DLD1 (cell line): ENCODE measurements around the gene NBEA.
"Not testable (repeated sequence)": the region's sequence is repeated elsewhere in the genome, so short reads cannot be mapped to it uniquely, and the experiment has no call there.

Experiments used
- in situ Hi-C: cut with HindIII; loops from 2 replicates; pipeline ENCODE4 v1.10.0; 2017; ENCODE audit warnings: low sequenced_read_pairs

The NBEA gene

DNA sequence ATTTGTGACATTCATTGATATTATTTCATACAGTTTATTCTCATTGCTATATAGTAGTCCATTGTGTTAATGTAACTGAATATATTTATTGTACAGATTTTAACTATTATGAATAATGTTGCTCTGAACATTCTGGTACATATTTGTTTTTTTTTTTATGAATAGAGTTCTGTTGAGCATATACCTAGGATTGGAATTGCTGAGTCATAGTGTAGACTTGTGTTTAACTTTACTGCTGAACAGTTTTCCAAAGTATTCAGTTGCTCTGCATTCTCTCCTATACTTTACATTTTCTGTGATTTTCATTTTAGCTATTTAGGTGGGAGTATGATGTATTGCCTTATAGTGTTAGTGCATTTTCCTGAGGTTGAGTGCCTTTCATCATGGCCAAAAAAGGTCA, 436.9 kb downstream of the NBEA start:
- in situ Hi-C loops: no loop called here

DNA sequence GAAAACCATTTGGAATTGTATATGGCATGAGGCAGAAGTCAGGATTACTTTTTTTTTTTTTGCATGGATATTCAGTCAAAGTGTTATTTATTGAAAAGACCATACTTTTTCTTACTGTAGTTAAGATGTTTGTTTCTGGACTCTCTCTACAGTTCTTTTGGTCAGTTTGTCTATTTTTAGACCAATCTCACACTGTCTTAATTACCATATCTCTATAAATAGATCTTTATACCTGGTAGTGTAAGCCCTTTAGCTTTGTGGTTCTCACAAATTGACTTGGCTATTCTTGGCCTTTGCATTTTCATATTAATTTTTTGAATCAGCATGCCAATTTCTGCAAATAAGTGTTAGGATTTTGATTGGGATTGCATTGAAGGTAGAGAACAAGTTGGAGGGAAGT, 437.6 kb downstream of the NBEA start:
- in situ Hi-C loops: no loop called here

DNA sequence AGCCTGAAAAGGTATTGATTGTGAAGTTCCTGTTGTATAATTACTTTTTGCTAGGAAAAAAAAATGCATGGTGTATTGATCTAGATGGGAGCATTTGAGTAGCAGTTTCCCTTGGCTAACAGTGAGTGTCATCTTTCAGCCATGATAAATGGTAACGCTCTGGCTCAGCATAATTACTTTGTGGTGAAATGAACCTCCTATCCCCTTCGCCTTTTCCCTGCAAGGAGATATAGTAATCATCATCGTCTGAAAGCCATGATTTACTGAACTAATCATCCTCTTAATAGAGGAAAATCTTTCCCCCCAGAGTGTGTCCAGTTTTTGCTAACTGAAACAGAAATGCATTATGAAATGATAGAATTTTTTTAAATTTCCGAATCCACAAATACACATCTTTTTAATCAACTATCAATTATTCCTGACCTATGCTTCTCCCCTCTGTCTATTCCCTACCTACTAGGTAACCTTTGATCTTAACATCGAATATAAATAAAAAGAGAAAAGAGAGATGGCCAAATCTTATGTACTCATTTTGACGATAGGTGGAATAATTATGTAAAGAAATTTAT, 445.7 kb downstream of the NBEA start:
- in situ Hi-C loops: no loop called here

DNA sequence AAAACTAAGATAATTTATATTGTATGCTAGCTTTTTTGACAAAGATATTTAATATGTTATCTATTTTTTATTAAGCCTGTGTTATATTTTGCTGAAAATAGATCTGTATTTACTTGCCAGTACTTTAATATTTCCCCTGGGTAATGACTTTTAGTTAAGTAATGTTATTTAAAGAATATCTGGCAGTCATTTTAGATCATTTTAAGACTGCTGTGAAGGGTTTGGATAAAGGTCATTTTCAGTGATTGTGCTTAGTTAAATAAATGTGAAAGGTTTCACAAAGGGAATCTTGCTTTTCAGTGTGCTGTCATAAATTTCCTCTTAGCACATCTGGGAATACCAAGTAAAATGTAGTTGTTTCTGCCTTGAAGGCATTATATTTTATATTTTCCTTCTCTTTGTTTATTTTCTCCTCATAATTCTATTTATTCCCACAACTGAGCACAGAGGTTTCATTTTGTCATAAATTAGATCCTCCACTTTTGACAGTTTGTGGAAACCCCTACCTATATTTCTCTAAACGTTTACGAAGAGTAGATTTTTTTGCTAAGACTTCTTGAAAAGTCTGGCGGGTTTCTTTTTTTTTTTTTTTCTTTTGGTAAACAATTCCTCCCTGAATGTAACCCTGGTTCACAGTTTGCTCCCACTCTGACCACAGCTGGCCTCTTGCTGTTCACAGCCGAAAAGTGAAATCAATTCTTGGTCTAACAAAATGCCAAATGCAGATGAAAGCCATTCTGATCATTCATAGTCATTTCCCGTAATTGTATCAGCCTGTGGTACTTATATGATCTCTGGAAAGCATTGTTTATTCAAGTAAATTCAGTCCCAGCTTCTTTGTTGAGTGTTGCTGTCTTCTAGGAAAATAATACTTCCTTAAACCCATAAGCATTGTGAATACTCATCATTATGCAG, 446.6 kb downstream of the NBEA start:
- in situ Hi-C loops: no loop called here

DNA sequence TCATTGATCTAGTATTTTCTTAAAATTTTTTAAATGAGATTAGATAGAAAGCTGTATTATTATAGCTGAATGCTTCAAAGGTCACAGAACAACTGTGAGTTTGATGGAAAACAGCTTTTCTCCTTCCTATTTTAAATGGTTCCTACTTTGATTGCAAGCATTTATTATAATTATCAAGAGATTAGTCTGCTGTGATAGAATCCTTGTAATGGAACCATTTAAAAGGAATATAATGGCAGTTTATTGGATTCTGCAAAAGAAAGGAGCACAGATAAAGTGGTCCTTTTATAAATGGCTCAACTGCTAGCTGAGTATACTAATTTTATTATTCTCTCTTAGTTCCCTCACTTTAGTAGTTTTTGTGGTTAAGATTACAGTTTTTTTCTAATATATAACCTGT, 447.5 kb downstream of the NBEA start:
- in situ Hi-C loops: no loop called here

DNA sequence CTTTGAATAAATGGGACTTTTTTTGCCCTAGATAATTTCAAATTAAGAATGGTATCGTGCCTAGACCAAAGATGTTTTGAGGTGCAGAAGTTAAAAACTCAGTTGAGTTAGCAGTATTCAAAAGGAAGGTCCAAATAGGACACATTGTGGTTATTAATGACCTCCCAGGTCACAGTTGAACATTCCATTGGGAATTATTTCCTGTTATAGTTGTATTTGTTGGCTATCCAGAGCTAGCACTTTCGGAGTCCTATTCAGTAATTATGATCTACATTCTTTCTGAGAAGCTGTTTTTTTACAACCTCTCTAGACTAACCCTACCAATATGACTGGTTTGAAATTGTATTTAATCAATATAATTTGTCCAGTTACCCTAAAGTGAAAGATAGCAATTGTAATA, 450.7 kb downstream of the NBEA start:
- in situ Hi-C loops: no loop called here

DNA sequence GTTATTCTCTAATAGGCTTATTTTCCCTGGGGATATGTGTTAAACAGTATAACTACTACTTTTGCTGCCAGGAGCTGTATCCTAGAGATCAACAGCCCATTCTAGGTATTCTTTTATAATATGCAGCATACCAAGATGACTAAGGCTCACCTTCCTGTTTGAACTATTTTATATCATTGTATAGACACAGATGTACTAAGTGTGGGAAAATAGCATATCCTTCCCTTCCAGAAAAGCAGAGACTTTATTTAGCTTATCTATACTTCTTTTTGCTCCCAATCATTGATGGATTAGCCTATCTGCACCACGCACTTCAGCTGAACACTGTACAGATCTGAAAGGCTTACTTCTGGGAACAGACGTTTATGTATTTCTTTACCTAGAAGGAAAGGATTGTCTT, 451.8 kb downstream of the NBEA start:
- in situ Hi-C loops: no loop called here

DNA sequence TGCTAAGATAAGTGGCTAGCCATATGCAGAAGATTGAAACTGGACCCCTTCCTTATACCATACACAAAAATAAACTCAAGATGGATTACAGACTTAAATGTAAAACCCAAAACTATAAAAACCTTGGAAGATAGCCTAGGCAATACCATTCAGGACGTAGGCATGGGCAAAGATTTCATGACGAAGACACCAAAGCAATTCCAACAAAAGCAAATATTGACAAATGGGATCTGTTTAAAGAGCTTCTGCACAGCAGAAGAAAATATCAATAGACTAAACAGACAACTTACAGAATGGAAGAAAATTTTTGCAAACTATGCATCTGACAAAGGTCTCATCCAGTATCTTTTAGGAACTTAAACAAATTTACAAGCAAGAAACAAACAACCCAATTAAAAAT, 466.2 kb downstream of the NBEA start:
- in situ Hi-C loops: not testable (repeated sequence)

DNA sequence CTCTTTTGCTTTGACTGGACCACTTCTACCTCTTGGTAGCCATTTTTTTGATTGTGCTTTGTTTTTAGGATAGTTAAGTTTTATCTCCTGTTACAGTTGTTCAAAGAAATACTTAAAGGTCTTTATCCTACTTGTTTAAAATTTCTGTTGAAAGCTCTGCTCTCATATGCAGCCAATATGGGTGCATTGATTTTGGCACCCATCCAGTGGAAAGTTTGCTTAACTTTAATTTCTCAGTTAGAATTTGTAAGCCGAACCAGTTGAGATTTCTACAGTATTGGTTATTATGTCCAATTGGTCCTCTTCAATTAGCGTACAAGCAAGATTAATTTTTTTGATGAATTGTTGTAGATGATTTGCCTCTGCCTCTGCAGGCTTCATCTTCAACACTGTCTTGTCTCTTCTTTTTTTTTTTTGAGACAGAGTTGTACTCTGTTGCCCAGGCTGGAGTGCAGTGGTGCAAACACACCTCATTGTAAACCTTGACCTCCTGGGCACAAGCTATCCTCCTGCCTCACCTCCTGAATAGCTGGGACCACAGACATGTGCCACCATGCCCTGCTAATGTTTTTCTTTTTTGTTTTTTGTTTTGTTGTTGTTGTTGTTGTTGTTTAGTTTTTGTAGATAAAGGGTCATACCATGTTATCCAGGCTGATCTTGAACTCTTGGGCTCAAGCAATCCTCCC, 469.1 kb downstream of the NBEA start:
- in situ Hi-C loops: no loop called here

DNA sequence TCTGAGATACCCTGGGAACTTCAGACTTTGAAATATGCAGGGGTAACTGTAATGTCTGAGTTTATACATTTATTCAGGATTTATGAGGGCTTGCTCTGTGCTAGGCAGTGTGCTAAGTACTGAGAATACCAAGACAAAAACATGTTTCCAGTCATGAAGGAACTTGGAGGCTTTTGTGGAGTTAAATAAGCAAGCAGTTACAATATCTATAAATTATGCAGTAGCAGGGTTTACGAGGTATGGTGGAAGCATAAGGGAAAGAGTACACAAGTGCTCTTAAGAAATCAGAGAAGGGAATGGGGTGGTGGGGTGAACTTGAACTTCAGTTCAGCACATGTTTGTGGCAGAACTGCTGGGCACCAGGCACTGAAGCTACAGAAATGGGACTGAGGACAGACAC, 506.4 kb downstream of the NBEA start:
- in situ Hi-C loops: no loop called here

DNA sequence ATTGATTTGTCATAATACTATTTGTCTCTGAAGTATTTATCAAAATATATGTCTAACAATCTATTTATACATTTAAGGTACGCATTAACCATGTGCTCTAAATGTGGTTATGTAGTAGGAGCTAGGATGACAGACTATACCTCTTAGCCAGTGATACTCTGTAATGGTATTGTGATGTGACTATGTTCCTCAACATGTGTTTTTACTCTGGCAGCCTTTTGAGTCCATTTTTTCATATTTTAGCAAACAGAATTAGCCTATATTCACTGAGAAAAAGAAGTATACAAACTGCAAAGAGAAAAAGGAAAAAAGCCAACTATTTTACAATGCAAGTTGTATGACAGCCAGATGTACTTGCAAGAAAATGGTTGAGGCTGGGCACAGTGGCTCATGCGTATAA, 507.8 kb downstream of the NBEA start:
- in situ Hi-C loops: no loop called here

DNA sequence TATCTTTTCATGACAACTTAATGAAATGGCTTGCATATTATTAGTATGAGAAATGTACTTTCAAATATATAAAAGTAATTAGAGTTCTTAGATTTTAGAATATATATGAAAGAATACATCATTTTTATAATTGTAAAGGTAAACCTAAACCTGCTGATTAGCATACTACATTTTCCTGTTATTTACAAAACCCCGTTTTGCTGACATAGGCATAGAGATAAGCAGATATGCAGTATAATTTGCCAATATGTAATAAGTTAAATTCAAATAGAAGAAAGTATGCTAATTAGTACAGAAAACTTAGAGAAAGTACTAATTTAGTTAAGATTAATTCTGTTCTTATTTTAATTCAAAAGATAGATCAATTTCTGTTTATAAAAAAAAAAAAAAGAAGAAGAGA, 513.0 kb downstream of the NBEA start:
- in situ Hi-C loops: no loop called here

DNA sequence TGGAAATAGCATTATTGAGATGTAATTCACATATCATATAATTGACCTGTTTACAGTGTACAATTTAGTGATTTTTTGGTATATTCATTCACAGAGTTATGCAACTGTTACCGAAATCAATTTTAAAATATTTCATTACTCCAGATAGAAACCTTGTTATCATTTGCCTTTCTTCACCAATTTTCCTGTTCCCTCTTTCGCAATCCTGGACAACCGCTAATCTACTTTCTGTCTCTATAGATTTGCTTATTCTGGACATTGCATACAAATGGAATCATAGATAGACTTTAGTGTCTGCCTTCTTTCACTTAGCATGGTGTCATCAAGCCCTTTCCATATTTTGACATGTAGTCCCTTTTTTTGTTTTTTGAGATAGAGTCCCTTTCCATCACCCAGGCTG, 515.2 kb downstream of the NBEA start:
- in situ Hi-C loops: no loop called here

DNA sequence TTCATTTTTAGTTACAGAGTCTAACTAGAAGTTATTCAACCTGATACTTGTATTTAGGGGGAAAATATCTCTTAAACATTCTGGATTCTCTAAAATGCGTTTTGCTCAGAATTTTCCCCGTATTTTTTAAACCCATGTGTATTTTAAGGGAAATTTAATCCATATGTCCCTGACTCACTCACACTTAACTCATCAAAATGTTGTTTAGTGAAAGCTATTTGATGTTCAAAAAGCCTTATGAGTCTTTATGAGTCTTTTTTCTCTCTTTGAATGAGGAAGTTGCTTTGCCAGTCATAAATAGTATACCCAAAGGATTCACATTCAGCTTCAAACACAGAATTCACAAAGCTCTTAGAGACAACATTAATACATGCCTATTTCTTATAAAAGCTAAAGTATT, 518.0 kb downstream of the NBEA start:
- in situ Hi-C loops: no loop called here

DNA sequence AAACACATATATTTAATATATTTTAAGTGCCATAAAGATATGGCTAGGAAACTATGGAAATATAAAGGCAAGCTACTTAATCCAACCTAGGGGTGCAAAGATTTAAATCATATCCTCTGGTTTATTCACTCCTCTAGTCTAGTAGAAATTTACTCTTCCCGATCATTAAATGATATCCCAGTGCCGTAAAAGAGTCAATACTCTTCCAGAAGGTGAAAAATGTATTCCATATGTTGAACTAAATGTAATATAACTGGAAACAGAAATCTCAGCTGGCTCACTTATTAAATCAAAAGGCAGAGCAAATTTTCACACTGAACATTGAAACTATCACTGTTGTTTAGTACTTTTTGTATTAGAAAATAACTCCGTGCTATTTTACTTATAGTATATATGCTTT, 523.3 kb downstream of the NBEA start:
- in situ Hi-C loops: no loop called here

DNA sequence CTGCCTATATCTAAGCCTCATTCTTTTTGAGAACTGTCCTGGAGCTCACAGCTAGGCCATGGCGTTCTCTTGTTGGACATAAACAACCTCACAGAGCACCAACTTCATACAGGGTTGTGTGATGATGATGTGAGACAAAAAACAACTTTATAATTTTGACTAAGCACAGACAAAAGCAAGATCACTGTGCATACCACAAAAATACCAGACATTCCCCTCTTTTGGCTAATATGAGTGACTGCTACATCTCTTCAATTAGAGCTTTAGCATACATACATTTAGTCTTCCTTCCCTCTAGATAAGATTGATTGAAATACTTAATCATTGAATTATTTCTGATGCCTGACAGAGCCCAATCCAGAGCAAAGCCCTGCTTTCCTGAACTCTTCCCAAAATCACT, 526.1 kb downstream of the NBEA start:
- in situ Hi-C loops: no loop called here

DNA sequence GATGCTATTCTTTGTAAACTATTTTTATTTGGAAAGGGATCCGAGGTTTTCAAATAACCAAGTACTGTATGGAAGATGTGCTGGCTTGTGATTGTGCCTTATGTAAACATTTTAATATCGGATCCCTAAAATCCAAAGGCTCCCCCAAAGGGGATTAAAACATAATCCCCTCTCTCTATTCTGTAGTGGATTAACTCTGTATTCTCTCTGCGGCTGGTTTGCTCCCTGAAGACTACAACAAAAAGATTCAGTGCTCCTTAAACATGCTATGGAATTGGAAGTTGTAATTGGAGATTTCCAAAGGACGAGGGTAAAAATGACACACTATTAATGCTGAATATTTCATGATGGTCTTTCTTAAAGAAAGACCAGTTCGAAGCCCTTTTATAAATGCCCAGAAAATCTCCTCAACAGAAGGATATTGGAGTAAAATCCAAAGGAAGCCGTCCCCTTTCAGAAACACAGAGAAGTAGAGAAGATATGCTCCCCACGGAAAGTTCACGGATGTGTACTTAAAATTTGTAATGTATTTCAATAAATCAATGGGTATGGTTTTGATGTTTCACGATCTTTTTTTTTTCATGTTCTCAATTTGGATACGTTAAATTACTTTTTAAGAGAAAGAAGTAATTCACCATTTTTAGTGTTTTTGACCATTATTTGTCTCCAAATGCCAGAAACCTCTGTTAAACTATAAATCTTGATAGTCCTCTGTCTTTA, 527.9 kb downstream of the NBEA start:
- in situ Hi-C loops: no loop called here

DNA sequence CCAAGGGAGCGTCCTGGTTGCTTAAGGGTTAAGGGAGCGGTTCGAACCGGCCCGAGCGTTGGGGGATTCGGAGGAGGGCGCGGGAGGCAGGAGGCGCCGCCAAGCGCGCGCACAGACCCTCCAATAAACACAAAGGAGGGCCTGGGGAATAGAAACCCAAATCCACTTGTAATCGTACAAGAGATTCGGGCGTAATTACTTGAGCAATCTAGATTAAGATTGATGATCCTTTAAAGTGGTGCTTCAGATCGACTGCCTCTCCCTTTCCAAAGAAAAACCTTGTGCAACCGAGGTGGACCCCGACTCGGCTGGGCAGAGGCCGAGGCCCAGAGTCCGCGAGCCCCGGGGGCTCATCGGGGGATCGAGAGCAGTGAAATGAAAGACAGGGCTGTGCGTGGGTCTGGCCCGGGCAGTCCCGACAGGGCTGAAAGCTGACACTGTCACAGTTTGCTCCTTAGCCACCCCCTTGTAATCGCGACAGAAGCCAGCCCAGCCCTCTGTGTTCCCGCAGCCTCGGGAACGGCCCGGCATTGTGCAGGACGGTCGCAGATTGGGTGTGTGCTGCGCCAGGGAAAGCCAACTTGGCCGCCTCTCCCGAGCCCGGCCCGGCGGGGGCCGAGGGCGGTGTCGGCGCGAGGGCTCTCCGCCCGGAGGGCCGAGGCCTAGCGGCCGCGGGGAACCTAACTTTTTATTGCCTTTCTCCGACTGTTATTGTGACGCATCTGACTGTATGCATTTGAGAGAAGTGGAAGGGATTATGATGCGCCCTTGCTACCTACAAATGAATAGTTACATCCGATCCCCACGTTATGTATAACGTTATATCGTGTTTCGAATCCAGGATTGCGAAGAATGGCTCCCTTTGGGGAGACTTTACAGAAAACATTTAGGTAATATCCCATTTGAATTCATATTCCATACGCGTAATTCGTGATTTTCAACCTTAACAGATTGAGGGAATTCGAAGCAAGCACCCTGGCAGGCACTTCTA, 528.9 kb downstream of the NBEA start:
- in situ Hi-C loops: no loop called here

DNA sequence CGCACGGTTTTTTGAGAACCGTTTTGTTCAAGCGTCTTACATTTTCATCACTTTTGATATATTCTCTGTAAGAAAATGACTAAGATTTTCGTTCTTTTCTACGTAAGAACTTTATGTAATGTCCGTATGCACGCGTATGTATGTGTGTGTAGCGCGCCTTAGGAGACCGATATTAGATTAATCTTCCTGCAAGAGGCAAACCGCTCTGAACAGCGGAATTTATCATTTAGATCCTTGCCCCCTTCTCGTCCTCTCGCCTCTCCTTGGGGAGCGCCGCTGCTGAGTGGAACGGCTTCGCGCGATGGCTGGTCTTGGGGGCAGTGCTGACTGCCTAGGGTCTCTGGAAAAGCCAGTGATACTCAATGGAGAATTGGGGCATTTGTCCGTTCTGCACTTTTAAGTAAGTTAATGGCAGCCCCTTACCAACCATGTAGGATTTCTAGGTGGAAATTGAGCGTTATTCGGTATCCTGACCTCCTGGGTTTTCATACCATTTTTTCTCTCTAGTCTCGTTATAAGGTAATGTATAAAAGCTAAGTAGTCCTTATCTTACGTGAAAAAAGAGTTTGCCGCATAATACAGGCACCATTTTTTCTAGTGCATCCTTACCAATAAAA, 529.7 kb downstream of the NBEA start:
- in situ Hi-C loops: no loop called here
